ENCODE data around the gene CCDC34. TPM values are rescaled to one million over a fixed set of nuclear protein-coding genes. Genes with fewer than 3 reads are reported as not detected.

The CCDC34 gene
- total and polyA plus RNA-seq, 12 donors: 2.5 to 16.6 (median 5.4) TPM

DNA sequence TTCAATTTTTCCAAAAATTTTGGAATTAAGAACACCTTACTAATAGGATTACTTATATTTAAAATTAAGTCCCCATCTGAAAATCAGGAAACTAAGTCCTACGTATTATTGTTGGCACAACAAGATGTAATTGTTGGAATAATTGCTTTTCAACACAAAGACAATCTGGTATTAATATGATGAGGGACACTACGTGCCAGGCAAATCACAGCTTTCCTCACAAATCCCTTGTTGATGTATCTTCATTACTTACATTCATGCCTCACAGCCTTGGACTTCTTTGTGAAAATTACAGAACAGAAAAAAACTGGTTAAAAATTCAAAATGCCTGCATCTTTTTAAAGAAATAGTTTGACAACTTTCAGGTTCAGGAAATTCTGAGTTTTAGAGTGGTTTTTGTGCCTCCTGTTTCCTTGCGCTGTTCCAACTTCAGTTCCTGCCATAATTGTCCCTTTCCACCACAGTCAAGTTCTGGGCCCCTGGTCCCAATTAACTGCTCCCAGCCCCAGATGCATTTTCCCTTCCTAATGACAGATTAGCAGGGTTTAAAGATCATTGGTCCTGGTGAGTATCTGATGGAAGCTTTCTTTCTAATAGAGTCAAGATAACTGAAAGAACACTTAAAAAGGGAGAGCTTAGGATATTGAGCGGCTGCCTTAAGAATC is 23.3 kb upstream of the CCDC34 start:
- Histone ChIP-seq H3K9me3 (replicated peaks in 1 of 3) (no peaks in the 10 kb centered on the region), H3K27me3 (no peaks in the 10 kb centered on the region), H3K4me1 (replicated peaks in 1 of 2) (peaks cover 8 to 47% of the 10 kb centered on the region in 2 donors), H3K36me3 (replicated peaks in 1 of 2) (no peaks in the 10 kb centered on the region), H3K27ac (no peak overlapping the region), H3K4me3 (no peak overlapping the region)
- TF ChIP-seq POLR2A (IDR thresholded peaks at IDR 0.05) (no peak), CTCF (IDR thresholded peaks at IDR 0.05) (no peak)
- intact Hi-C loops (cut with DNase I): no loop called here
- no peak for DNase-seq
- WGBS, 4 donors: 91 to 95% (median 93%) methylated on average over 4 of the region's 4 CpGs

- H3K4me1 ChIP-seq (replicated peaks in 1 of 2): peaks cover 8 to 41% of the 10 kb centered on the region in 2 donors
- H3K27ac ChIP-seq: peak overlapping the region in 3 of 5 donors; percentile 18 to 73 (median 38)
- TF ChIP-seq CTCF (IDR thresholded peaks at IDR 0.05) (no peak), POLR2A (IDR thresholded peaks at IDR 0.05) (no peak)
Measured at GRCh38 chr11:27385245-27385644, 22.2 kb upstream of the CCDC34 start.

DNA sequence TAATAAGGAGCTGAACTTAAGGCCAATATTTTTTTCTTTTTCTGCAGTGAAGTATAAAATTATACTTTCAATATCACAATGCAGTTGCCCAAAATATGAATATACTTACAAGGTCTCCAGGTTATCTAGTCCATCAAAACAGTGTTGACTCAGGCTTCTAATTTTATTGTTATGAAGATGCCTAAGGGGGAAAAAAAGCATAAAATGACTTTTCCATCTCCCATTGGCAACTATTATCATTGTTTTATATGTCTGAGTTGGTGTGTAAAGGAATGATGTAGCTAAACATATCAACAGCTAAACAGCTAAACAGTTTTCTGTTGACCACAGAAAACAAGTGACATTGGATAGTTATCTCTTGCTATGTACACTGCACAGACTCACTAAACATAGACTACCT is 21.2 kb upstream of the CCDC34 start:
- Histone ChIP-seq H3K27me3 (no peaks in the 10 kb centered on the region), H3K27ac (no peak overlapping the region), H3K36me3 (replicated peaks in 1 of 2) (peaks cover 0 to 8% of the 10 kb centered on the region in 2 donors), H3K4me1 (replicated peaks in 1 of 2) (peaks cover 8 to 39% of the 10 kb centered on the region in 2 donors), H3K9me3 (replicated peaks in 1 of 3) (no peaks in the 10 kb centered on the region), H3K4me3 (no peak overlapping the region)
- TF ChIP-seq POLR2A (IDR thresholded peaks at IDR 0.05) (no peak), CTCF (IDR thresholded peaks at IDR 0.05) (no peak)
- no peak for DNase-seq
- intact Hi-C loops (cut with DNase I): no loop called here

More at GRCh38 chr11:27385245-27385644, 22.2 kb upstream of the CCDC34 start:
- peak in 4 of 7 donors; percentile 30 to 40 (median 39) for DNase-seq
- no peaks in the 10 kb centered on the region for H3K27me3 ChIP-seq
- intact Hi-C loops (cut with DNase I): no loop called here
- H3K36me3 ChIP-seq (replicated peaks in 1 of 2): peaks cover 0 to 4% of the 10 kb centered on the region in 2 donors
- H3K4me3 ChIP-seq: peak overlapping the region in 1 of 4 donors; percentile 30
- H3K9me3 ChIP-seq (replicated peaks in 1 of 3): no peaks in the 10 kb centered on the region
- WGBS, 4 donors: 51 to 61% (median 55%) methylated on average over 5 of the region's 5 CpGs

DNA sequence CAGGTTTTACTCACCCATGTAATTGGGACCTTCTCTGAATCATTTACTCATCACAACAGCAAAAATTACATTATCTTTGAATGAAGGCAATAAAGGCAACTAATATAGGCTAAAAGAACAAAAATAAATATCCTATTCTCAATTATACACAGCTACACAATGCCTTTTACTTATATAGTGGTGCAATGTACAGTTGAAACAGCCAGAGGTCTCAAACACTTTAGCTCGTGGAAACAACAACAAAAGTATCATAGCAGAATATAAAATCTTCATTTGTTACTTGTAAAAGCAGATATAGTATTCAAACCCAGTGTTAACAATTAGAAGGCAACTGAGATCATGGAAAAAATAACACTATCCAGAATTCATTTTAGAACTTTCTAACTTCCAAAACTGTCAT is 20.6 kb upstream of the CCDC34 start:
- Histone ChIP-seq H3K27me3 (no peaks in the 10 kb centered on the region), H3K36me3 (replicated peaks in 1 of 2) (peaks cover 0 to 8% of the 10 kb centered on the region in 2 donors), H3K4me3 (no peak overlapping the region), H3K4me1 (replicated peaks in 1 of 2) (peaks cover 6 to 33% of the 10 kb centered on the region in 2 donors), H3K27ac (no peak overlapping the region), H3K9me3 (replicated peaks in 1 of 3) (no peaks in the 10 kb centered on the region)
- 80 to 89% (median 84%) methylated on average over 1 of the region's 1 CpG for WGBS, 4 donors
- no peak for DNase-seq
- intact Hi-C loops (cut with DNase I): no loop called here
- TF ChIP-seq CTCF (IDR thresholded peaks at IDR 0.05) (no peak), POLR2A (IDR thresholded peaks at IDR 0.05) (no peak)
